Prostate gland (tissue), 2 donors: Measurements from ENCODE around the gene CDX1.

Experiments used
- CTCF ChIP-seq, 4 experiments: fragments of 200-600 bp in 2 of 4; fragments of 450-650 bp in 2 of 4; sonication (generic) in 2 of 4; IDR thresholded peaks; 1 replicate in 3 of 4; 2 replicates in 1 of 4; pipeline ENCODE4 v1.5.1; 2016 to 2019; ENCODE audit warnings: antibody characterized with exemption in 4 of 4, mild to moderate bottlenecking in 2 of 4, moderate library complexity in 2 of 4
- POLR2A ChIP-seq: fragments of 450-650 bp; IDR thresholded peaks from one replicate; pipeline ENCODE4 v1.6.1; 2016; ENCODE audit warnings: antibody characterized with exemption, mild to moderate bottlenecking

DNA sequence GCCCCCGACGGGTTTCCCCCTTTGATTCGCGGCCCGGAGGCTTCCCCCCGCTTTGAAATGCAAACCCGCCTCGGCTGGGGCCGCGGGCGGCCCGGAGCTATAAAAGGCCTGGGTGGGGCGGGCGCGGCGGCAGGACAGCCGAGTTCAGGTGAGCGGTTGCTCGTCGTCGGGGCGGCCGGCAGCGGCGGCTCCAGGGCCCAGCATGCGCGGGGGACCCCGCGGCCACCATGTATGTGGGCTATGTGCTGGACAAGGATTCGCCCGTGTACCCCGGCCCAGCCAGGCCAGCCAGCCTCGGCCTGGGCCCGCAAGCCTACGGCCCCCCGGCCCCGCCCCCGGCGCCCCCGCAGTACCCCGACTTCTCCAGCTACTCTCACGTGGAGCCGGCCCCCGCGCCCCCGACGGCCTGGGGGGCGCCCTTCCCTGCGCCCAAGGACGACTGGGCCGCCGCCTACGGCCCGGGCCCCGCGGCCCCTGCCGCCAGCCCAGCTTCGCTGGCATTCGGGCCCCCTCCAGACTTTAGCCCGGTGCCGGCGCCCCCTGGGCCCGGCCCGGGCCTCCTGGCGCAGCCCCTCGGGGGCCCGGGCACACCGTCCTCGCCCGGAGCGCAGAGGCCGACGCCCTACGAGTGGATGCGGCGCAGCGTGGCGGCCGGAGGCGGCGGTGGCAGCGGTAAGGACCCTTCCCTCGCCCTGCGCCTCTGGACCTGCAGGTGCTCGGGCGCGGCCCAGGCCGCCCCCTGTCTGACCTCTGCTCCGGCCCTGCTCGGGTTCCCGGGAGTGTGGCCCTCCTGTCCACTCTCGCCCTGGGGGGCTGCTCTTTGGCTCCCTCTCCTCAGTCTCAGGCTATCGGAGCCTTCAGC lies at the start of gene CDX1:
- TF ChIP-seq CTCF (IDR thresholded peaks at IDR 0.05): no peak
- no peak for TF ChIP-seq POLR2A
